Type B pancreatic cell (in vitro differentiated cells): ENCODE measurements around the gene CHRD. TPM values are rescaled to one million over a fixed set of nuclear protein-coding genes. Genes with fewer than 3 reads are reported as not detected.

Experiments
- DNase-seq: peaks from one replicate; pipeline ENCODE4 v3.0.0; 2021; ENCODE audit warnings: mixed read lengths; ENCODE audit not compliant: unreplicated experiment; ENCODE audit errors: extremely low spot score
- H3K27ac Mint-ChIP-seq: 2 replicates; pipeline ENCODE4 v1.8.0; 2021; ENCODE audit warnings: mild to moderate bottlenecking, mixed read lengths
- H3K27me3 Mint-ChIP-seq: 2 replicates; pipeline ENCODE4 v1.8.0; 2021; ENCODE audit warnings: mixed read lengths
- H3K36me3 Mint-ChIP-seq: 2 replicates; pipeline ENCODE4 v1.8.0; 2021; ENCODE audit warnings: mixed read lengths
- H3K4me1 Mint-ChIP-seq: one replicate; pipeline ENCODE4 v1.8.0; 2021; ENCODE audit warnings: mixed read lengths; ENCODE audit not compliant: unreplicated experiment
- H3K4me3 Mint-ChIP-seq: 2 replicates; pipeline ENCODE4 v1.8.0; 2021; ENCODE audit warnings: mild to moderate bottlenecking, mixed read lengths
- H3K9me3 Mint-ChIP-seq: 2 replicates; pipeline ENCODE4 v1.8.0; 2021; ENCODE audit warnings: mixed read lengths
- CTCF ChIP-seq: fragments of 200-600 bp; sonication (generic); conservative IDR thresholded peaks from 2 replicates; pipeline ENCODE4 v1.5.0; 2021; ENCODE audit warnings: antibody characterized with exemption, mild to moderate bottlenecking
- total RNA-seq: library from RNA; stranded (reverse); gene quantifications from 2 replicates; pipeline ENCODE4 v1.2.1, GENCODE V29; 2021; ENCODE audit warnings: low replicate concordance

Gene CHRD
- total RNA-seq, 1 donor from 2014 or later: 6.4 TPM

DNA sequence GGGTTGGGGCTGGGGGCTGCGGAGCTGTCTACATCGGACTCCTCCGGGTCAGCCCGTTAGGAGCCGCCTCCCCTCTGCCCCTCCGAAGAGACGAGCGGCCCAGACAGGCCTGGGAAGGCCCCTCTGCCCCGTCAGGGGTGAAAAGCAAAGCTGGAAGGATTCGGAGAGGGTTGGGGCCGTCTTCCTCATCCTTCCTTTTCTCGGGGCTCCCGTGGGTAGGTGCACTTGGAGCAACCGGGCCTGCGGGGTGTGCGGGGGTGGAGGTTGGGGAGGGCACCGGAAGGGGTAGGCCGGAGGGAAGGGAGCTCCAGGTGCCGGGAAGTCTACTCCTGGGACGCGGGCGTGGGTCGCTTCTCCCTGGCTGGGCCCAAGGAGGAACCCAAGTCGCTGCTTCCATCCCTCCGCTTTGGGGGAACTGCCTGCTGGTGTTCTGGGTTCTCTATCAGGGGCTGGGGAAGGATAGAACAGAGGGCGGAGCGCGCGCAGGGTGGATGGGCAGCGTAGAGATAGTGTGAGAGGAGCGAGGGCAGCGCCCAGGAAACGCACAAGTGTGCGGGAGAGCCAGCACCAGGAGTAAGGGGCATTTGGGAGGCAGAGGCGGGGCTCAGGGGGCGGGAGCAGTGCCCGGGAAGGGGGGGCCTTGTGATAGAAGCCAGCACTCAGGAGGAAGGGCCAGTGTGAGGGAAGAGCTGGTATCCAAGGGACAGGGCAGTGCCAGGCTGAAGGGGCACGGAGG, 17.8 kb upstream of the CHRD start:
- H3K27ac Mint-ChIP-seq: peak overlapping the region; percentile 99
- peaks cover 24% of the 10 kb centered on the region for H3K4me1 Mint-ChIP-seq
- no peaks in the 10 kb centered on the region for H3K27me3 Mint-ChIP-seq
- DNase-seq: no peak
- peak overlapping the region; percentile 99 for H3K4me3 Mint-ChIP-seq
- no peaks in the 10 kb centered on the region for H3K9me3 Mint-ChIP-seq
- peaks cover 20% of the 10 kb centered on the region for H3K36me3 Mint-ChIP-seq
- TF ChIP-seq CTCF: no peak

- H3K4me1 Mint-ChIP-seq: peaks cover 28% of the 10 kb centered on the region
- peak overlapping the region; percentile 99 for H3K4me3 Mint-ChIP-seq
- peak; percentile 97 for DNase-seq
- H3K27me3 Mint-ChIP-seq: no peaks in the 10 kb centered on the region
- no peaks in the 10 kb centered on the region for H3K9me3 Mint-ChIP-seq
- H3K36me3 Mint-ChIP-seq: peaks cover 24% of the 10 kb centered on the region
- peak overlapping the region; percentile 99 for H3K27ac Mint-ChIP-seq
- peak; percentile 68 for TF ChIP-seq CTCF
Observed at GRCh38 chr3:184362668-184363546, 16.9 kb upstream of the CHRD start.

GRCh38 chr3:184366619-184367289, 13.1 kb upstream of the CHRD start:
- peak overlapping the region; percentile 78 for H3K27ac Mint-ChIP-seq
- no peaks in the 10 kb centered on the region for H3K9me3 Mint-ChIP-seq

DNA sequence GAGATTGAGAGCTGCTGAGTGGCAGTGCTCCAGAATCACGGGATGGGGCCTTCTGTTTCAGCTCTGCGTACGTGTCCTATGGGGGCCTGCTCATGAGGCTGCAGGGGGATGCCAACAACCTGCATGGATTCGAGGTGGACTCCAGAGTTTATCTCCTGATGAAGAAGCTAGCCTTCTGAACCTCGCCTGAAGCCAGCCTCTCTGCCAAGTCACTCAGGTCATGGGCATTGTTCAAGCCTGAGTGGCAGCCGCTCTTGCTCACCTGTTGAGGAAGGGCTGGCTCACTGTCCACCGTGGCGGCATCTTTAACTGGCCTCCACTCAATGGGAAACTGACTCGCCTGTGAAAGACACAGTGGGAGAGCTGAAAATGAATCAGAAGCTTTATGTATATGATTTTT, 11.7 kb upstream of the CHRD start:
- Mint-ChIP-seq H3K4me3 (no peak overlapping the region), H3K27ac (no peak overlapping the region), H3K27me3 (peaks cover 4% of the 10 kb centered on the region), H3K36me3 (peaks cover 45% of the 10 kb centered on the region), H3K4me1 (peaks cover 36% of the 10 kb centered on the region), H3K9me3 (no peaks in the 10 kb centered on the region)
- no peak for DNase-seq
- no peak for TF ChIP-seq CTCF

More at GRCh38 chr3:184366619-184367289, 13.1 kb upstream of the CHRD start:
- H3K4me1 Mint-ChIP-seq: peaks cover 28% of the 10 kb centered on the region
- H3K27me3 Mint-ChIP-seq: peaks cover 3% of the 10 kb centered on the region
- TF ChIP-seq CTCF: no peak
- H3K4me3 Mint-ChIP-seq: peak overlapping the region; percentile 66
- peaks cover 45% of the 10 kb centered on the region for H3K36me3 Mint-ChIP-seq
- DNase-seq: no peak

DNA sequence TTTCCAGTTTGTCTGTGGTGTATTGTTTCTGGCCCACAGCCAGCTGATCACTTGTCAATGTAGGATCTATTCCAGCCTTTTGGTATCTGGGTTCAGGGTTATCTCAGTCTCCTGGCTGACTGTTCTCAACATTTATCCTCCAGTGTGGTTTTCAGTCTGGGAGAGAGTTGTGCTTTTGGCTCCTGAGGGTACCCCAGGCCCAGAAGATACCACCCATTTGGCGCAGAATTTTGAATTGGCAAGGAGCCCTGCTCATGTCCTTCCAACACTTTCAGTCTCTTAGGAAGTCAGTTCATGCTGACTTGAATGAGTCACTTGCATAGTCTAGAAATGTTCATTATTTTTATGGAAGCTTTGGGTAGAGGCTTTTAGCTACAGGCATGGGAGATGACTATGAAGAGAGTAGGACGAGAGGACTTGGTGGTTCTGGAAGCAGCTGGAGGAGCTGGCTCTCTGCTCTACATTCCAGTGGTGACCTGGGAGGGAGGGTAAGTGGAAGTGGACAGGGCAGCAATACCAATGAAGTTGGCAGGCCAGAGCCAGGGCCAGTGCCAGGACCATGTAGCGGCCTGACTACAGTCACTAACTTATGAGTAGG, 11.2 kb upstream of the CHRD start:
- H3K4me3 Mint-ChIP-seq: no peak overlapping the region
- H3K27ac Mint-ChIP-seq: no peak overlapping the region

More for the DNA sequence above, 11.2 kb upstream of the CHRD start:
- Mint-ChIP-seq H3K9me3 (no peaks in the 10 kb centered on the region), H3K36me3 (peaks cover 45% of the 10 kb centered on the region), H3K27me3 (peaks cover 4% of the 10 kb centered on the region), H3K4me1 (peaks cover 36% of the 10 kb centered on the region)
- TF ChIP-seq CTCF: no peak
- no peak for DNase-seq
